Measurements from ENCODE around the gene BFSP1. TPM values are rescaled to one million over a fixed set of nuclear protein-coding genes. Genes with fewer than 3 reads are reported as not detected.

BFSP1 gene
- total and polyA plus RNA-seq, 2 donors (not counting 3 experiments of a cell fraction or from before 2014, with no cell fraction given) = 3.1 to 5.2 TPM

- Histone ChIP-seq H3K36me3 (ENCODE audit: control insufficient read depth in 2 of 2, extremely low read depth in 1 of 2, insufficient read depth in 2 of 2, low read length in 2 of 2) (no peaks in the 10 kb centered on the region), H3K27ac (ENCODE audit: insufficient read depth, low read depth, low read length) (no peak overlapping the region), H3K9ac (replicated peaks; ENCODE audit: extremely low read depth, insufficient read depth, low read length) (no peak overlapping the region), H3K27me3 (ENCODE audit: control insufficient read depth in 2 of 2, insufficient read depth in 2 of 2, low read length in 2 of 2) (no peaks in the 10 kb centered on the region), H4K20me1 (replicated peaks; ENCODE audit: control insufficient read depth, extremely low read depth, insufficient read depth, low read length) (peaks cover 5% of the 10 kb centered on the region), H3K9me3 (replicated peaks; ENCODE audit: control insufficient read depth, insufficient read depth, low read length) (no peaks in the 10 kb centered on the region), H2AFZ (ENCODE audit: low read depth, low read length) (no peak overlapping the region), H3K4me1 (ENCODE audit: control insufficient read depth, extremely low read depth, insufficient read depth, low read length) (peaks cover 2% of the 10 kb centered on the region), H3K79me2 (ENCODE audit: control insufficient read depth, insufficient read depth, low read length) (peaks cover 94% of the 10 kb centered on the region), H3K9me1 (replicated peaks; ENCODE audit: control insufficient read depth, extremely low read depth, insufficient read depth, low read length) (peaks cover 2% of the 10 kb centered on the region), H3K4me2 (ENCODE audit: insufficient read depth, low read length) (no peak overlapping the region), H3K4me3 (replicated peaks in 1 of 3; ENCODE audit: insufficient read depth in 1 of 3, low read depth in 1 of 3, low read length in 3 of 3) (no peak overlapping the region)
- POLR2A ChIA-PET = interaction anchor here (1.0 kb wide), 2 partner anchors 9 to 15 kb away, joined by 4 to 5 read pairs; partner anchors contain the start of gene DSTN
- DNase-seq (ENCODE audit: low read depth, low spot score) (no peak), FAIRE-seq (no peak)
- intact Hi-C loops (cut with micrococcal nuclease) (no loop called here), dilution Hi-C loops (cut with MboI; ENCODE audit: extremely low pct_ligation_motif_present, low sequenced_read_pairs) (no loop called here)
- CTCF ChIA-PET = interaction anchor here (0.9 to 2.8 kb wide), 4 partner anchors 9 to 43 kb away, joined by 3 to 13 read pairs (median 8); partner anchors contain the start of gene DSTN
- no TSS peak for BruUV-seq (replicated peaks)
- TF ChIP-seq FOS (IDR thresholded peaks at IDR 0.05; ENCODE audit: borderline replicate concordance, insufficient read depth, low read length) (peak; percentile 41), EZH2 (IDR thresholded peaks at IDR 0.05; ENCODE audit: borderline replicate concordance, low read depth, low read length, severe bottlenecking) (no peak), CTCF (IDR thresholded peaks at IDR 0.05; ENCODE audit: extremely low read depth in 1 of 2, insufficient read depth in 1 of 2, low read depth in 1 of 2, low read length in 2 of 2) (no peak), POLR2A (IDR thresholded peaks at IDR 0.05; ENCODE audit: low read depth, low read length) (no peak), POLR2AphosphoS5 (IDR thresholded peaks at IDR 0.05; ENCODE audit: insufficient read depth, low read depth, low read length) (no peak), MAX (IDR thresholded peaks at IDR 0.05; ENCODE audit: insufficient read depth, insufficient read length) (no peak), JUN (IDR thresholded peaks at IDR 0.05; ENCODE audit: borderline replicate concordance, insufficient read depth, insufficient read length, low read depth) (no peak), GATA2 (IDR thresholded peaks at IDR 0.05; ENCODE audit: insufficient read depth, insufficient read length, low read depth, low read length) (peak; percentile 14)
Observed at GRCh38 chr20:17579369-17580039, 48.3 kb upstream of the BFSP1 start.

Measured in endothelial cell of umbilical vein (primary cell).